IPS-18c (cell line): ENCODE results near the gene PACSIN2.
"Not testable (repeated sequence)": the region's sequence is repeated elsewhere in the genome, so short reads cannot be mapped to it uniquely, and the experiment has no call there.

Source experiments
- H3K4me3 ChIP-seq: 2 replicates; pipeline ENCODE4 v1.7.0; 2013; ENCODE audit warnings: low read depth, mild to moderate bottlenecking, low read length, moderate library complexity; ENCODE audit not compliant: insufficient read depth
- H3K9me3 ChIP-seq: one replicate; pipeline ENCODE4 v1.6.1; 2013; ENCODE audit warnings: mild to moderate bottlenecking, low read length, moderate library complexity; ENCODE audit not compliant: control insufficient read depth, insufficient read depth

Gene PACSIN2, protein sequence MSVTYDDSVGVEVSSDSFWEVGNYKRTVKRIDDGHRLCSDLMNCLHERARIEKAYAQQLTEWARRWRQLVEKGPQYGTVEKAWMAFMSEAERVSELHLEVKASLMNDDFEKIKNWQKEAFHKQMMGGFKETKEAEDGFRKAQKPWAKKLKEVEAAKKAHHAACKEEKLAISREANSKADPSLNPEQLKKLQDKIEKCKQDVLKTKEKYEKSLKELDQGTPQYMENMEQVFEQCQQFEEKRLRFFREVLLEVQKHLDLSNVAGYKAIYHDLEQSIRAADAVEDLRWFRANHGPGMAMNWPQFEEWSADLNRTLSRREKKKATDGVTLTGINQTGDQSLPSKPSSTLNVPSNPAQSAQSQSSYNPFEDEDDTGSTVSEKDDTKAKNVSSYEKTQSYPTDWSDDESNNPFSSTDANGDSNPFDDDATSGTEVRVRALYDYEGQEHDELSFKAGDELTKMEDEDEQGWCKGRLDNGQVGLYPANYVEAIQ

DNA sequence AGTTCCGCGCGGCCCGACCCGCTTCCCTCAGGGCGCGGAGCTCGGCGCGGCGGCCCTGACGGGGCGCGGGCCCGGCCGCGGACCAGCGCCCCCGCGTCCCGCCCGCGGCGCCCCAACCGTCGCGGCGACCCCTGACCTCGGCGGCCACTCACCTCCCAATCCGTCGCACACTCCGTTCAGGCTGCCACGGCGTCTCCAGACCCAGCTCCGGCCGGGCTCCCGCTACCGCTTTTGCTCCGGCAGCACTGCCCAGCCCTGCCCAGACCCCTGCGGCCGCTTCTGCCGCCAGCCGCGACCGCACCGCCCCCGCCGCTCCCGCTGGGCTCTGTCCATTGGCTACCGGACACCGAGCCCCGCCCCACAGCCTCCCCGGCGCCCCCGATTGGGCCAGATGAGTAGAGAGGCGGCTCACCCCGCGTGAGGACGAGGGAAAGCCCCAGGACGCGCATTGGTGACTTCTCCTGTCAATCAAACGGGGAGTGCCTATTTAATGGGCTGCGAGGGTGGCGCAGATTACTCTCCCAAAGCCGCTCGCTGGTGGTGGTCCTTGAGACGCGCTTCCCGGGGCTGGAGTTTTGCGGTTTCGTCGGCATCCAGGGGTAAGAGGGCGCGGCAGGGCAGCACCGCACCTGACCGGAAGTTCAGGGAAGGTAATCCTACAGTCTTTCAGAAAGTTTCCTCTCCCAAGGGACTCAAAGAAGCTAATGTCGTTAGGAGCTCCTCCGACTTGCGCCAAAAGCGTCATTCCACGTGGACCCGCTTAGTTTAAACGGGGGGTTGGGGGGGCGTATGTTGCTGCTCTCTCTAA is at the start of gene PACSIN2:
PACSIN2 (minus strand) TSS at position 281 of the 808 bp plus-strand sequence. CDS start 103,069 bp downstream, outside the sequence.
- Histone ChIP-seq H3K9me3 (no peaks in the 10 kb centered on the region), H3K4me3 (peak within 1 kb of the TSS; percentile 77)

DNA sequence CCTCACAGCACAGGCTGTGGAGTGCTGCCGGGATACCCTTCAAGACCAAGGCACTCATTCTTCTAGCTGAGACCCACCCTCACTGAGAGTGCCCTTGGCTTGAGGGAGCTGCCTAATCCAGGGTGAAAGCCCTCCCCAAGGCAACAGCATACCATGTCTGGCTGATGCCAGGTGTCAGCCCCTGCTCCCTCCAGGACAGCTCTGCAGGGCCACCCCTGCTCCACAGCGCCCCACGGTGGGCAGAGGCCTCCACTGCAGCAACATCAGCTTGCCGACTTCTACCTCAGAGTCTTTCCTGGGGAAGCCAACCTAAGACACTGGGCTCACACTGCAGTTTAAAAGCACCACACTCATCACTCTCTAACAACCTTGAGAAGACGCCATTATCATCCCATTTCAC is 45.2 kb upstream of the PACSIN2 start:
- H3K4me3 ChIP-seq = no peak overlapping the region
- H3K9me3 ChIP-seq = no peaks in the 10 kb centered on the region

DNA sequence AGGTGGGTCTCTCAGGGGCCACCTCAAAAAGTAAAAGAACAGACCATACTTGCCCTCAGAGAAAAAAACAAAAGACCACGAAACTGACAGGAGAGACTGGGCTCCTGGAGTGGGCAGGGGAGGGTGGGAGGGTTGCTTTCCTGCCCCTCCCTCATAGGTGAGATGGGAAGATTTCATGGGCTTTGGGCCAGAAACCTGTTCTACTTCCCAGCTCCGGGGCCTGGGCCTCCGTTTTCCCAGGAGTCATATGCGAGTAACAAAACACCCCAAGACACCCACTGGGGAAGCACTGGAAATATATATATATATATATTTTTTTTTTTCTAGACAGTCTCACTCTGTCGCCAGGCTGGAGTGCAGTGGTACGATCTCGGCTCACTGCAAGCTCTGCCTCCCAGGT is 42.7 kb upstream of the PACSIN2 start:
- Histone ChIP-seq H3K4me3 (no peak overlapping the region), H3K9me3 (no peaks in the 10 kb centered on the region)

DNA sequence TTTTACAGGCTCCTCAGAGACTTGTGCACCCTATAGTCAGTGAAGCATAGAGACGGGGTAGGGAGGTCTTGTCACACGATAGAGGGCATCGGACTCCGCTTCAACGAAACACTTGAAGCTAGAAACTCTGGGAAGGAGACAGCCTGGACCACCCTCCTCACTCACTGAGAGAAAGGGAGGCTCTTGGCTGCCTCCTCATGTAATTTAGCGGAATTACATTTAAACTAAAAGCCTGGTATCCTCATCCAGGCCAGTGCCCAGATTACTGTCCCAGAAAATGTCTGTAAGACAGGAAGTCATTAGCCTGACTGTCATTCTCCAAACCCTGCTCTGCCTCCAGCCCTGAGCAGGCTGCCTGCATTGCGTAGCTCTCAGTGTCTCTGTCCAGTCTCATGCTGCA is 38.2 kb upstream of the PACSIN2 start:
- H3K9me3 ChIP-seq = no peaks in the 10 kb centered on the region
- no peak overlapping the region for H3K4me3 ChIP-seq

DNA sequence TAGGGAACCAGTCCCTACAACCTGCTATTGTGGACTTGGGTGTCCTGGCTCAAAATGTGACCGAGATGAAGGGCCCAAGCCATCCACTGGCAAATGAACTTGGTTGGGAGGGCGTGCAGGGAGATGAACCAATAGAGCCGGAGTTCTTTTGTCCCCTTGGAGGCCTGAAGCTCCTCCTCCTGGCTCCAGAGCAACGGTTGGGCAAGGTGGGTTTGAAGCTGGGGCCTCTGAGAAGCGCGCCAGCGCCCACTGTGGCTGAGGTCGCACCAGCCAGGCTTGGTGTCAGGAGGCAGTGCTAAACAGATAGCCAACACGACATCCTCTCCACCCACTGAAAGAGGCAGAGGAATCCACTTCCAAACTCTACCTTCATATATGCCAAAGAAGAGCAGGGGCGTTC is 36.0 kb upstream of the PACSIN2 start:
- H3K4me3 ChIP-seq = no peak overlapping the region
- H3K9me3 ChIP-seq = no peaks in the 10 kb centered on the region

DNA sequence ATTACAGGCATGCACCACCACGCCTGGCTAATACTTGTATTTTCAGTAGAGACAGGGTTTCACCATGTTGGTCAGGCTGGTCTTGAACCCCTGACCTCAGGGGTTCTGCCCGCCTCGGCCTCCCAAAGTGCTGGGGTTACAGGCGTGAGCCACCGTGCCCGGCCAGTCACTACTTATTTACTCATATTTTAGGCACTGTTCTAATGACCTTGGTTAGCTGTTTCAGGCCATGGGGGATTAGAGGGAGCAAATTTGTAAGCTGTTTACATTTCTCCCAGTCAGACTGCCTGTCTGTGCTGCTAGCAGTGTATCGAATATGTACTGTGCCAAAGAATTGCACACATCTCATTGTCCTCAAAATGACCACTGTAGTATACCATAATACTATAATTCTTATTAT is 32.7 kb upstream of the PACSIN2 start:
- no peak overlapping the region for H3K4me3 ChIP-seq
- no peaks in the 10 kb centered on the region for H3K9me3 ChIP-seq

DNA sequence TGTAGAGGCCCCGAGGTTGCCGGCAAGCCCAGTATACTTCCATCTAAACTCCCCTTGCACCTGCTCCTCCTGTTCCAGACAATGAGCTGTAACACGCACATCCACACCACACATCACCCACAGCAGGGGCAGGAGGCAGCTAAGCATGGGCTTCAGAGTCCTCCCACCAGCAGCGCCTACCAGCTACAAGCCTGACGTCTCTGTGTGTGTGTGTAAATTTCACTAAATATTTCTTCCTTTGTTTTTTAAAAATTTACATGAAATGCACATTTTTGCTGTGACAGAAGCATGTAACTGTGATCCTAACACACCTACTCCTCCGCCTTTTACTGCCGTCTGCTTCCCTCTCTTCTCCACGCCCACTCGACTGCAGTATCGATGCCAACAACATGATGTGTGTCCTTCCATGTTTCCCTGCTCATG is 29.4 kb upstream of the PACSIN2 start:
- no peak overlapping the region for H3K4me3 ChIP-seq
- H3K9me3 ChIP-seq = no peaks in the 10 kb centered on the region

DNA sequence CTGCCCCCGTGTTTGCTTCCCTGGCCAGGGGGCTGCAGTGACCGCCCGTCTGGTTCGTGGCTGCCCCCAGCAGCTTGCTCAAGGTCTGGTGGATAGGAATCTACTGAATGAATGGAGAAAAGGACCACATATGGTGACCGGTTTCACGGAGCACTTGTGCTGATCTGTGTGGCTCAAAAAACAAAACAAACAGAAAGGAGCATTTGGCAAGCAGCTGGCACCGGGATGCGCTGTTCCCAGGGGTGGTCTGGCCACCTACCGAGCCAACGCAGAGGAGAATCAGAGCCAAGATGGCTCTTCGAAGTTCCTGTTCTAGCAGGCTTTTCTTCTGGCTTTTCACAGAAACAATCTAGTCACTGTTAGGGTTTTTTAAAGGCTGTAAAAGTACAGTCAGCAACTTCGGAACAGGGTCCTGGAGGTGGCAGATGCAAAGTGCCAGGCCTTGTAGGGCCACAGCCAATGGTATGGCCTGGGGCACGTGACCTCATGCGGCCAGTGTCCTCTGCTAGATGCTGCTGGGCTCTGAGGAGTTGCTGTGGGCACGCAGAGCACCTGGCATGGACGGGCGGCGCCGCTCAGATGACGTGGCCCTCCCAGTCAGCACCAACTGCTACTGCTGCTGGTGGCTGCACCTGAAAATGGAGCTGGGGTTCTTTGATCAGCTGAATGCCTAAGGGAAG is 27.3 kb upstream of the PACSIN2 start:
- Histone ChIP-seq H3K4me3 (no peak overlapping the region), H3K9me3 (no peaks in the 10 kb centered on the region)

DNA sequence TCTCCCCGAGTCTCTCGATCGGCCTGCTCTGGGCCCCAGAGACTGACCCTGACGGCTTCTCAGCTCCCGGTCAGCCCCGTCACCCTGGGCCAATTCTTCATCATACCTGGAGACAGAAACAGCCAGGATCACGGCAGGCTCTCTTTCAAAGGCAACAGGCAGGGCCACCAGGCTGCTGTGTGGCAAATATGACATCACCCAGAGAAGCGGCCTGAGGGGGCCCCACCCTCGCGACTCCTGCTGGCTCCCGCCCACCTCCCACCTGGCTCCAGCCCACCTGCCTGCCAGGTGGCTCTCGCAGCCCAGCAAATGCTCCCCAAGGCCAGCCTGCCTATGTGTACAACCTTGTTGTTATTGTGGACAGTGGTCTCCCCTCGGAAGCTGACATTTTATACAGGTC is 24.9 kb upstream of the PACSIN2 start:
- Histone ChIP-seq H3K4me3 (no peak overlapping the region), H3K9me3 (no peaks in the 10 kb centered on the region)

DNA sequence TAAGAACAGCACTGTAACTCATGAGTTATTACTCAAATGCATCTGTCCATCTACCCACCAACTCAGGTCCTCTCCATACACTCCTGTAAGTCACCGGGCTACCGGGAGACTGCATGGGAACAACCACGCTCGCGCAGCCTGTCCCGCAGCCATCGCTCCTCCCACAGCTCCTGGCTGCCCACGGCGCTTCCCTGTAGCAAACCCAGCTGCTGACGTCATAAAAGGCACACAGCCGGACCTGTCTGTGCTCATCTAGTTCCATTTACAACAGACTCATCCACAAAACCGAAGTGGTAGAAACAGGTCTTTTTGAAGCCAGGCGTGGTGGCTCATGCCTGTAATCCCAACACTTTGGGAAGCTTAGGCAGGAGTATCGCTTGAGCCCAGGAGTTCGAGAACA is 23.4 kb upstream of the PACSIN2 start:
- Histone ChIP-seq H3K9me3 (no peaks in the 10 kb centered on the region), H3K4me3 (no peak overlapping the region)

DNA sequence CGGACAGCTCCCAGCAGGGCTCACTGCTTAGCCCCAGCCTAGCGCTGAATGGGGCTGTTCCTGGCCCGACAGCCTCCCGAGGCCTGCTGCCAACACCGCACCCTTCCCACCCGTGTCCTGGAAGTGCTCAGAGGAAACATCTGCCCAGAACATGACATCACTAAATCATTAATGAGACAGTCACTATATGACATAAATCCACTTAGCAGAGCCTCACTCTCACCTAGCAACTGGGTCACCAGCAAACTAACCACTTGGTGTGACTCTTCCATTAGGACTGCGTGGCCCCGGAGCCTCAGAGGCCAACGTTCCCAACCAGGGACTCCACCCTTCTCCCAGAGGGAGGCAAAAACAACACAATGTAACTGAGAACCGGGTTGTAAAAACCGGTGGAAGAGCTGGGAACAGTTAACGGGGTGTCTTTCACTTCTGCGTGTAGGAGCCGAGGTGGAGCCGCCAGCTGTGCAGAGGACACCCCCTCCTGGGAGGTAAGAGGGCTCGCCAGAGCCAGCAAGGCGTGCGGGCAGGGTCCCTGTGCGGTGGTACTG is 21.4 kb upstream of the PACSIN2 start:
- Histone ChIP-seq H3K4me3 (no peak overlapping the region), H3K9me3 (no peaks in the 10 kb centered on the region)

DNA sequence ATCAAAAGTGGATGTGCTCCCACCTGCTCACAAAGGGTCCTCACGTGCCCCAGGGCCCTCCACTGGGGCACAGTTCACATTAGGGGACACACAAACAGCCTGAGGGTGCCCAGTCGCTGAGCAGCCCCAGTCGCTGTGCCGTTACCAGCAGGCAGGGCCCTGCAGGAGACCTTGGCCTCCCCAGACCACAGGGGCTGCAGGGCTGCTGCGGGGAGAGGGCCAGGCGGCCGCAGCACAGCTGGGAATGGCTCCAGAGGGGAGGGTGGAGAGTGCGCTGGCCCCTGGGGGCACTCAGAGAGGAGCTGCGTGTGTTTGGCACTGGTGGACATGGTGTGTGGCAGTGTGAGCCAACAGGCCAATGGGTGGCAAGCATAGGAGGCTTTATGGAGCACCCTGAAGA is 20.3 kb upstream of the PACSIN2 start:
- no peaks in the 10 kb centered on the region for H3K9me3 ChIP-seq
- no peak overlapping the region for H3K4me3 ChIP-seq

DNA sequence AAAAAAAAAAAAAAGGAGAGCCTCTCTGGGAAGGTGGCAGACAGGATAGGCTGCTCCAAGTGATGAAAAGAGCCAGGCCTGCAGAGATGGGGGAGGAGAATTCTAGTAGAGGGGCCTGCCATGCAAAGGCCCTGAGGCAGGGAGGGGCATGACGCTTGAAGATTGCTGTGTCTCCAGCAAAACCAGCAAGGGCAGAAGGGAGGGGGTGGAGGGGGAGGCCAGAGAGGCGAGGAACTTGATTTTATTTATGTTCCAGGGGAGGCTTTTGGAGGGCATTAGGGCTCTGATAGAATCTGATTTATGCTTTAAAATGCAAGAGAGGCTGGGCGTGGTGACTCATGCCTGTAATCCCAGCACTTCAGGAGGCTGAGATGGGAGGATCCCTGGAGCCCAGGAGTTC is 16.7 kb upstream of the PACSIN2 start:
- no peaks in the 10 kb centered on the region for H3K9me3 ChIP-seq

DNA sequence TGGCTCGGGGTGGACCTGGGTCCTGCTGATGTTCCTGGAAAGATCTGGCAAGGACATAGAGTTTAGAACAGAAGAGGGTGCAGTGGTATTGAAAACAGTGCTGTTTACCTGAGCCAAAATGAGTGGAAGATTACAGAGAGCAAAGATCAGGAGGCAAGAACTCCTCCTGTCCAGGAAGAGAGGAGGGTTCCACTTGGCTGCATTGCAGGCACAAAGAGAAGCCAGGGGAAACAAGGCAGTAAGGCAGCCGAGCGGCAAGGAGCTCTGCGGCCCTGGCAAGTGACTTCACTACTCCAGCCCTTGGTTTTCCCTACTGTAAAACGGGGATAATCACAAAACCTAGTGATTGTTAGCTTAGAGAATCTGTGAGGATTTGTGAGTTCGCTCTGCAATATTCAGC is 3.7 kb upstream of the PACSIN2 start:
- H3K9me3 ChIP-seq = no peaks in the 10 kb centered on the region
- H3K4me3 ChIP-seq = no peak overlapping the region

More for the DNA sequence above, 16.7 kb upstream of the PACSIN2 start:
- no peak overlapping the region for H3K4me3 ChIP-seq

DNA sequence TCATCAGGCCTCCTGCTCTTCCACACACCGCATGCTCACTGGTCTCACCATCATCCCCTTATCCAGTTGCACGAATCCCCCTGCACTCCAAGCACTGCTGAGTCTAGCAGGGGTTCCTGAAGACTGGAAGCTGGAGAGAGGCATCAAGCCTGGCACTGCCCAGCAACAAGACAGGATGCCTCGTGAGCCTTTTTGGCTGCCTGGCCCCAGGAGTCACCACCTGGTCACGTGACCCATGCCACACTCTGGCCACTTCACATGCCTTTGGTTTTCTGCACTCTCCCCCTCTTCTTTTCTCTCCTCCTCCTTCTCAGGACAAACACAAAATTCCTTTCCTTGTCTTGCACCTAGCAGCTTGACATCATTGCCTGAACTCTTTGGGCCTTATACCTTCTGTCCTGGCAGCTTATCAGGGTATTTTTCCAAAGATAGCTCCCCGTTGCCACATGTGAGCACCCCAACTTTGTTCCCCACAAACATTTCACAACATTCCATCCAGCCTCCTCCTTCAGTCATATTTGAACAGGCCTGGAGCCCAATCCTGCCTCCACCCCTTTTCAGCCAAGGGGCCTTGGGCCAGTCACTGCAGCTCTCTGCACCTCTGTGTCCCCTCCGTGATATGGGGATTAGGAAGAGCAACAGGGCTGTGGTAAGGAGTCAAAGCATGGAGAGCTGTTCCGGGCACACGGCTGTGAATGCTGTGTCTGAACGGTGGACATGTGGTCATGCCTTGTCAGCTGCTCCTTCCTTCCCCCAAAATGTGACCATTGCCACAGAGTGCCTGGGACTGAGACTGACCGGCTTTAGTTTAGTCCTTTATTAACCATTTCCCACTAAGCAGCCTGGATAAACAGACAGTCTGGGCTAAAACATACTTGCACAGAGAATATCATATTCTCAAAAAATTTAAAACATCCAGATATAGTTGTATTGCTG is 2.8 kb upstream of the PACSIN2 start:
- Histone ChIP-seq H3K9me3 (no peaks in the 10 kb centered on the region), H3K4me3 (no peak overlapping the region)

DNA sequence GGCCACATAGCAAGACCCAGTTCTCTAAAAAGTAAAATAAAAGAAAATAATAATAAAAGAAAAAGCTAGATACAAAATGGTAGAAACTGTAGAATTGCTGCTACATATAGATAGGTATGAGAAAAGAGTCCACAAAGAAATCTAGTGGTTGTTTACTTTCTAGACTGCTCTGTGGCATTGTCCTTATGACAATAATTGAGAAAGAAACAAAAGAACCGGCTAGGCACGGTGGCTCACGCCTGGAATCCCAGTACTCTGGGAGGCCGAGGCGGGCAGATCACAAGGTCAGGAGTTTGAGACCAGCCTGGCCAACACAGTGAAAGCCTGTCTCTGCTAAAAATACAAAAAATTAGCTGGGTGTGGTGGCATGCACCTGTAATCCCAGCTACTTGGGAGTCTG is 1.2 kb upstream of the PACSIN2 start:
- H3K4me3 ChIP-seq, H3K9me3 ChIP-seq: not testable (repeated sequence)
